HCT116 (cell line): ENCODE measurements around the gene POLRMT. TPM values are rescaled to one million over a fixed set of nuclear protein-coding genes. Genes with fewer than 3 reads are reported as not detected.

Experiments
- ATAC-seq: fragments of 200-7000 bp; cut with Tn5 transposase; 2 replicates; pipeline ENCODE4 v1.9.1; 2020; ENCODE audit warnings: mild to moderate bottlenecking, moderate library complexity
- BruUV-seq: library from RNA; stranded (reverse); fragments of 400-500 nt; replicated peaks from 2 replicates; lab custom pipeline; 2021; lab: Mats Ljungman, UMichigan
- CTCF ChIA-PET: fragments of 300-600 bp; sonication (Branson Sonifier 250); formaldehyde crosslinking; loops from one replicate; lab custom pipeline; 2021; ENCODE audit warnings: antibody characterized with exemption; lab: Charles Lee
- POLR2A ChIA-PET: fragments of 300-600, 350-600 bp; sonication (Branson Sonifier 250); formaldehyde crosslinking; loops from one replicate; lab custom pipeline; 2021; ENCODE audit warnings: antibody characterized with exemption; lab: Charles Lee
- RAD21 ChIA-PET, 2 experiments: fragments of 300-600 bp; sonication (Branson Sonifier 250); formaldehyde crosslinking; loops; one replicate each; lab custom pipeline; 2023; ENCODE audit warnings: low total read pairs in 2 of 2; ENCODE audit not compliant: uncharacterized antibody in 2 of 2, unreplicated experiment in 2 of 2, low non-redundant PET in 1 of 2; lab: Charles Lee
- DNase-seq: peaks from one replicate; pipeline ENCODE4 v3.0.0-alpha.2; 2010; ENCODE audit warnings: low read depth, low spot score
- H2AFZ ChIP-seq: fragments of 200-600 bp; shearing (Covaris generic), sonication (generic); 2 replicates; pipeline ENCODE4 v1.6.1; 2017; ENCODE audit warnings: low read depth, mixed run types, mixed read lengths, antibody characterized with exemption, low read length; ENCODE audit not compliant: poor library complexity, severe bottlenecking
- H3K27ac ChIP-seq: 2 replicates; pipeline ENCODE4 v1.5.1; 2012; ENCODE audit warnings: low read depth, low read length
- H3K27me3 ChIP-seq: fragments of 200-600 bp; sonication (generic); 2 replicates; pipeline ENCODE4 v1.6.1; 2016; ENCODE audit warnings: mixed run types, low read length, mixed read lengths; ENCODE audit not compliant: insufficient read depth
- H3K36me3 ChIP-seq, 2 experiments: fragments of 200-500 bp in 1 of 2; fragments of 200-600 bp in 1 of 2; sonication (Bioruptor generic) in 1 of 2; sonication (generic) in 1 of 2; 2 replicates each; pipeline versions ENCODE4 v1.5.1 to v1.6.1; 2014 to 2016; ENCODE audit warnings: low read length in 2 of 2, inconsistent platforms in 1 of 2, mixed read lengths in 1 of 2, mixed run types in 1 of 2; ENCODE audit not compliant: insufficient read depth in 2 of 2, control insufficient read depth in 1 of 2
- H3K4me1 ChIP-seq, 2 experiments: fragments of 200-600 bp in 1 of 2; sonication (generic) in 1 of 2; 2 replicates each; pipeline versions ENCODE4 v1.5.1 to v1.6.1; 2012 to 2017; ENCODE audit warnings: low read length in 2 of 2, inconsistent platforms in 1 of 2, mild to moderate bottlenecking in 1 of 2, mixed read lengths in 1 of 2, mixed run types in 1 of 2, moderate library complexity in 1 of 2; ENCODE audit not compliant: insufficient read depth in 2 of 2, control insufficient read depth in 1 of 2
- H3K4me2 ChIP-seq: fragments of 200-600 bp; sonication (generic); 2 replicates; pipeline ENCODE4 v1.6.1; 2017; ENCODE audit warnings: mixed run types, low read length, mixed read lengths
- H3K4me3 ChIP-seq, 2 experiments: fragments of 200-600 bp in 1 of 2; sonication (generic) in 1 of 2; replicated peaks in 1 of 2; 2 replicates each; pipeline ENCODE4 v1.5.1; 2011 to 2016; ENCODE audit warnings: low read length in 2 of 2, control low read depth in 1 of 2, low read depth in 1 of 2, mild to moderate bottlenecking in 1 of 2, mixed read lengths in 1 of 2, mixed run types in 1 of 2
- H3K79me2 ChIP-seq: fragments of 200-600 bp; sonication (generic); 2 replicates; pipeline ENCODE4 v1.6.1; 2017; ENCODE audit warnings: mild to moderate bottlenecking, mixed run types, low read length, moderate library complexity, mixed read lengths; ENCODE audit not compliant: insufficient read depth
- H3K9ac ChIP-seq: fragments of 200-600 bp; sonication (generic); 2 replicates; pipeline ENCODE4 v1.6.1; 2016; ENCODE audit warnings: low read length, mixed read lengths
- H3K9me2 ChIP-seq: fragments of 200-600 bp; sonication (generic), shearing (Covaris generic); 2 replicates; pipeline ENCODE4 v1.6.1; 2017; ENCODE audit warnings: mixed run types, mild to moderate bottlenecking, moderate library complexity; ENCODE audit not compliant: insufficient read depth
- H3K9me3 ChIP-seq, 2 experiments: fragments of 200-500 bp in 1 of 2; fragments of 200-600 bp in 1 of 2; sonication (Bioruptor generic) in 1 of 2; sonication (generic) in 1 of 2; 2 replicates each; pipeline ENCODE4 v1.6.1; 2014 to 2017; ENCODE audit warnings: low read length in 2 of 2, mixed read lengths in 2 of 2, inconsistent platforms in 1 of 2, low read depth in 1 of 2, mild to moderate bottlenecking in 1 of 2, mixed run types in 1 of 2, moderate library complexity in 1 of 2; ENCODE audit not compliant: control insufficient read depth in 1 of 2, insufficient read depth in 1 of 2
- H4K20me1 ChIP-seq: fragments of 200-600 bp; sonication (generic), shearing (Covaris generic); 2 replicates; pipeline ENCODE4 v1.6.1; 2017; ENCODE audit warnings: mixed run types, mild to moderate bottlenecking, moderate library complexity; ENCODE audit not compliant: insufficient read depth
- CBX3 ChIP-seq: IDR thresholded peaks from 2 replicates; pipeline ENCODE4 v1.6.1; 2012; ENCODE audit warnings: low read depth
- EGR1 ChIP-seq: IDR thresholded peaks from 2 replicates; pipeline ENCODE4 v1.6.1; 2012; ENCODE audit warnings: low read depth
- EZH2phosphoT487 ChIP-seq: fragments of 200-600 bp; IDR thresholded peaks from 2 replicates; pipeline ENCODE4 v1.6.1; 2018; ENCODE audit warnings: antibody characterized with exemption, borderline replicate concordance
- FOSL1 ChIP-seq: IDR thresholded peaks from 2 replicates; pipeline ENCODE4 v1.6.1; 2012; ENCODE audit warnings: low read depth
- JUND ChIP-seq: IDR thresholded peaks from 2 replicates; pipeline ENCODE4 v1.6.1; 2012
- MAX ChIP-seq: IDR thresholded peaks from 2 replicates; pipeline ENCODE4 v1.6.1; 2012
- POLR2AphosphoS5 ChIP-seq: IDR thresholded peaks from 2 replicates; pipeline ENCODE4 v1.6.1; 2011; ENCODE audit warnings: mild to moderate bottlenecking, low read depth, low read length, moderate library complexity
- REST ChIP-seq: IDR thresholded peaks from 2 replicates; pipeline ENCODE4 v1.6.1; 2012; ENCODE audit warnings: low read depth
- SIN3A ChIP-seq: IDR thresholded peaks from 2 replicates; pipeline ENCODE4 v1.6.1; 2012; ENCODE audit warnings: low read depth
- SP1 ChIP-seq: IDR thresholded peaks from 2 replicates; pipeline ENCODE4 v1.6.1; 2012; ENCODE audit warnings: low read depth
- SRF ChIP-seq: IDR thresholded peaks from 2 replicates; pipeline ENCODE4 v1.6.1; 2012; ENCODE audit warnings: low read depth
- ZBTB33 ChIP-seq: IDR thresholded peaks from 2 replicates; pipeline ENCODE4 v1.6.1; 2011; ENCODE audit warnings: mild to moderate bottlenecking, low read length, moderate library complexity; ENCODE audit not compliant: insufficient replicate concordance; ENCODE audit errors: extremely low read depth
- intact Hi-C: fragments of 100-400 bp; cut with micrococcal nuclease; formaldehyde crosslinking; loops from 2 replicates; pipeline ENCODE4 v1.10.0; 2022
- total RNA-seq: library from RNA; stranded (reverse); gene quantifications from one replicate; pipeline ENCODE4 v1.2.1, GENCODE V29; 2021; ENCODE audit not compliant: unreplicated experiment

POLRMT gene
- total RNA-seq, 1 experiment from 2014 or later: 138 TPM

- TF ChIP-seq EGR1: no peak
- TF ChIP-seq JUND: no peak
- no peak for TF ChIP-seq SP1
- no peak for TF ChIP-seq SIN3A
- TF ChIP-seq REST: no peak
Observed at GRCh38 chr19:594265-594870, 39.0 kb downstream of the POLRMT start (continued).

GRCh38 chr19:593505-593904, 39.8 kb downstream of the POLRMT start:
- ChIA-PET RAD21 (no interaction called here), CTCF (no interaction called here), POLR2A (no interaction called here)
- Histone ChIP-seq H3K9me3 (peaks cover 0 to 3% of the 10 kb centered on the region in 2 experiments; a peak in 1 of 4 replicates), H3K9me2 (no peaks in the 10 kb centered on the region), H3K79me2 (no peaks in the 10 kb centered on the region), H3K4me2 (no peak overlapping the region), H3K4me1 (peaks cover 8 to 9% of the 10 kb centered on the region in 2 experiments), H3K36me3 (no peaks in the 10 kb centered on the region), H3K27ac (no peak overlapping the region), H3K27me3 (no peaks in the 10 kb centered on the region), H3K9ac (no peak overlapping the region), H2AFZ (no peak overlapping the region), H4K20me1 (no peaks in the 10 kb centered on the region), H3K4me3 (no peak overlapping the region)
- no peak for TF ChIP-seq SRF
- no peak for TF ChIP-seq POLR2AphosphoS5
- TF ChIP-seq FOSL1: no peak
- TF ChIP-seq CBX3: no peak
- no peak for TF ChIP-seq ZBTB33
- no peak for TF ChIP-seq MAX
- no peak for TF ChIP-seq EZH2phosphoT487
- no peak for TF ChIP-seq SIN3A
- ATAC-seq: no peak
- DNase-seq: no peak
- intact Hi-C loops: no loop called here
- no TSS peak for BruUV-seq
